COLO668 (cell line): ENCODE measurements around the gene DOHH.

Experiments
- DNase-seq: peaks from one replicate; lab custom pipeline; 2025; ENCODE audit not compliant: unreplicated experiment; lab: John Stamatoyannopoulos, UW

The DOHH gene

GRCh38 chr19:3500429-3501101 lies at the start of gene DOHH:
Gene DOHH, minus strand, starts transcription at chr19:3500674. Its CDS starts 3,860 bp downstream, at chr19:3496814.
- peak; percentile 94 for DNase-seq

GRCh38 chr19:3549816-3550215 lies 49.3 kb upstream of the DOHH start:
- DNase-seq: no peak

- DNase-seq: no peak
Observed at GRCh38 chr19:3548606-3549005, 48.1 kb upstream of the DOHH start.

- no peak for DNase-seq
Observed at GRCh38 chr19:3547767-3548282, 47.4 kb upstream of the DOHH start.

- peak; percentile 36 for DNase-seq
Observed at GRCh38 chr19:3547301-3547731, 46.8 kb upstream of the DOHH start.

GRCh38 chr19:3546119-3546518 lies 45.6 kb upstream of the DOHH start:
- DNase-seq: no peak

- no peak for DNase-seq
Observed at GRCh38 chr19:3545669-3546034, 45.2 kb upstream of the DOHH start.

GRCh38 chr19:3544742-3545668 lies 44.5 kb upstream of the DOHH start:
- DNase-seq: peak; percentile 60

GRCh38 chr19:3544058-3544376 lies 43.5 kb upstream of the DOHH start:
- no peak for DNase-seq

- no peak for DNase-seq
Observed at GRCh38 chr19:3543150-3544057, 42.9 kb upstream of the DOHH start.

GRCh38 chr19:3539756-3540118 lies 39.3 kb upstream of the DOHH start:
- DNase-seq: no peak

GRCh38 chr19:3538965-3539755 lies 38.7 kb upstream of the DOHH start, which contains the start of gene TEKTIP1:
Gene TEKTIP1, plus strand, starts transcription at chr19:3539174. Its CDS starts 4 bp downstream, at chr19:3539178.
- DNase-seq: no peak

GRCh38 chr19:3538258-3538929 lies 37.9 kb upstream of the DOHH start:
- no peak for DNase-seq

GRCh38 chr19:3537438-3538240 lies 37.2 kb upstream of the DOHH start:
- no peak for DNase-seq

GRCh38 chr19:3537101-3537437 lies 36.6 kb upstream of the DOHH start:
- no peak for DNase-seq

- DNase-seq: no peak
Observed at GRCh38 chr19:3536429-3537100, 36.1 kb upstream of the DOHH start.

- DNase-seq: no peak
Observed at GRCh38 chr19:3535981-3536380, 35.5 kb upstream of the DOHH start.

- DNase-seq: no peak
Observed at GRCh38 chr19:3535563-3535965, 35.1 kb upstream of the DOHH start.

- DNase-seq: no peak
Observed at GRCh38 chr19:3535235-3535535, 34.7 kb upstream of the DOHH start.
